Camera-type eye (tissue), 1 donor: ENCODE data around the gene OR1J2. TPM values are rescaled to one million over a fixed set of nuclear protein-coding genes. Genes with fewer than 3 reads are reported as not detected.

Experiments used
- total RNA-seq: library from RNA; depleted of rRNA; stranded (reverse); fragments of >200 nt; gene quantifications from one replicate; pipeline ENCODE4 v1.2.3, GENCODE V29; 2014

OR1J2 gene
- total RNA-seq = not detected

GRCh38 chr9:122510502-122510901 lies at the start of gene OR1J2:
Gene OR1J2, plus strand, starts transcription at chr9:122510802. Its CDS starts 0 bp downstream, at chr9:122510802.

GRCh38 chr9:122477826-122478225 lies 32.8 kb upstream of the OR1J2 start, which contains the start of gene OR1J1:
Gene OR1J1, minus strand, starts transcription at chr9:122477926. Its CDS starts 0 bp downstream, at chr9:122477926.

DNA sequence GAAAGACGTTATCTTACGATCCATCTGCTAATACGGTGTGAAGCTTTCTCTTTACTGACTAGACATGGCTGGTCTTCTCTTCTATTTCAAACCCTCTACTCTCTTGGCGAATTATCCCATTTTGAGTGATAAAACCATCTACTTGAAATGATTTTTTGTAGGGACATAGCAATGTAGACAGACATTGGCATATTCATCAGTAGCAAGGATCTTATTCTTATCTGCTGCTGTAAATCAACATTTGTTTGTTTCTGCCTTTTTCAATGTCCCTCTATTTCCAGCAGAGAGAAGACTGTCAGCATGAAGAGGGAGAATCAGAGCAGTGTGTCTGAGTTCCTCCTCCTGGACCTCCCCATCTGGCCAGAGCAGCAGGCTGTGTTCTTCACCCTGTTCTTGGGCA lies 8.2 kb downstream of the OR1J2 start, which contains the start of gene OR1J4:
Gene OR1J4, plus strand, starts transcription at position 301 of the 400 bp plus-strand sequence. Its CDS starts 0 bp downstream, at position 301.

DNA sequence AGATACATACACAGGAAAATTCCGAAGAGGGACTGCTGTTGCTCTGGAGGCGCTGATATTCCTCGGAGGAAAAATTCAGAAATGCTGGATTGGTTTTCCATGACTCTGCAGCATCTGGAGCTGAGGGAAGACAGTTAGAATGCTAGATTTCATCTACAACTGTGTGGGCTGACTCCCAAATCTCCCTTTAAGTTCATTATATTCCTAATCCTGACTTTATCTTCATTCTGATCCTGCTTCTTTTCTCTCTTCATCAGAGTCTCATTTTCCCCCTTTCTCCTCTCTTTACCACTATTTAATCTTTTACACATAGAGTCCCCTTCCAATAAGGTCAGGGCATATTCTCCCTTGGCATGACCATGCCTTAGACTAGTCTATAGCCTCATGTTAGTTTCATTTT lies 16.6 kb downstream of the OR1J2 start, which contains the start of gene OR1N1:
Gene OR1N1, minus strand, starts transcription at position 101 of the 400 bp plus-strand sequence. Its CDS starts 0 bp downstream, at position 101.

GRCh38 chr9:122552812-122553211 lies 42.2 kb downstream of the OR1J2 start, which contains the start of gene OR1N2:
Gene OR1N2, plus strand, starts transcription at chr9:122553112. Its CDS starts 100 bp downstream, at chr9:122553212.

Other genes with a start within 250 kb of the OR1J2 start
- gene RBM18, start 246.0 kb upstream of the OR1J2 start, total RNA-seq = 20.3 TPM
- gene MRRF, start 245.9 kb upstream of the OR1J2 start, total RNA-seq = 35.9 TPM
- gene PTGS1, start 139.8 kb upstream of the OR1J2 start, total RNA-seq = 3.2 TPM
- not detected for gene OR1J1, start 32.9 kb upstream of the OR1J2 start, total RNA-seq
- gene OR1J4, start 8.3 kb downstream of the OR1J2 start, total RNA-seq = not detected
- gene OR1N1, start 16.5 kb downstream of the OR1J2 start, total RNA-seq = not detected
- not detected for gene OR1N2, start 42.3 kb downstream of the OR1J2 start, total RNA-seq
- not detected for gene OR1L8, start 72.6 kb downstream of the OR1J2 start, total RNA-seq
- not detected for gene OR1Q1, start 103.9 kb downstream of the OR1J2 start, total RNA-seq
- not detected for gene OR1B1, start 146.8 kb downstream of the OR1J2 start, total RNA-seq
- gene OR1L1, start 150.9 kb downstream of the OR1J2 start, total RNA-seq = not detected
- gene OR1L3, start 164.3 kb downstream of the OR1J2 start, total RNA-seq = not detected
- gene OR1L4, start 213.2 kb downstream of the OR1J2 start, total RNA-seq = not detected
- gene OR1L6, start 231.5 kb downstream of the OR1J2 start, total RNA-seq = not detected